NCI-H524 treated with DMSO at 0.1 percent for 48 hours (cell line): ENCODE measurements around the gene LRPPRC.
"Not testable (repeated sequence)": the region's sequence is repeated elsewhere in the genome, so short reads cannot be mapped to it uniquely, and the experiment has no call there.

Experiments used
- DNase-seq: peaks from one replicate; lab custom pipeline; 2025; lab: John Stamatoyannopoulos, UW

LRPPRC gene

GRCh38 chr2:43995733-43996533 is at the start of gene LRPPRC:
Gene LRPPRC, minus strand, starts transcription at chr2:43995989. Its CDS starts 42 bp downstream, at chr2:43995947.
- DNase-seq = peak; percentile 91

- DNase-seq = no peak
Measured at GRCh38 chr2:44045061-44045460, 49.3 kb upstream of the LRPPRC start.

GRCh38 chr2:44044281-44044720 is 48.5 kb upstream of the LRPPRC start:
- peak; percentile 39 for DNase-seq

- DNase-seq = no peak
Measured at GRCh38 chr2:44040365-44040764, 44.6 kb upstream of the LRPPRC start.

GRCh38 chr2:44038277-44038676 is 42.5 kb upstream of the LRPPRC start:
- DNase-seq = no peak

GRCh38 chr2:44037221-44037620 is 41.4 kb upstream of the LRPPRC start:
- no peak for DNase-seq

- no peak for DNase-seq
Measured at GRCh38 chr2:44033947-44034346, 38.2 kb upstream of the LRPPRC start.

- DNase-seq = not testable (repeated sequence)
Measured at GRCh38 chr2:44027076-44027475, 31.3 kb upstream of the LRPPRC start.

GRCh38 chr2:44016282-44016681 is 20.5 kb upstream of the LRPPRC start:
- no peak for DNase-seq

- no peak for DNase-seq
Measured at GRCh38 chr2:44015239-44015638, 19.4 kb upstream of the LRPPRC start.

- not testable (repeated sequence) for DNase-seq
Measured at GRCh38 chr2:44013205-44013604, 17.4 kb upstream of the LRPPRC start.

- DNase-seq = no peak
Measured at GRCh38 chr2:44010266-44010665, 14.5 kb upstream of the LRPPRC start.

- DNase-seq = no peak
Measured at GRCh38 chr2:44009136-44009735, 13.4 kb upstream of the LRPPRC start.

GRCh38 chr2:44005846-44006245 is 10.1 kb upstream of the LRPPRC start:
- no peak for DNase-seq

- no peak for DNase-seq
Measured at GRCh38 chr2:44004735-44005602, 9.2 kb upstream of the LRPPRC start.

GRCh38 chr2:44001716-44002115 is 5.9 kb upstream of the LRPPRC start:
- no peak for DNase-seq

- DNase-seq = no peak
Measured at GRCh38 chr2:43998263-43998662, 2.5 kb upstream of the LRPPRC start.

- no peak for DNase-seq
Measured at GRCh38 chr2:43993437-43993836, 2.4 kb downstream of the LRPPRC start.

GRCh38 chr2:43989545-43989944 is 6.2 kb downstream of the LRPPRC start:
- no peak for DNase-seq

GRCh38 chr2:43986600-43986999 is 9.2 kb downstream of the LRPPRC start:
- DNase-seq = no peak

GRCh38 chr2:43985359-43985758 is 10.4 kb downstream of the LRPPRC start:
- DNase-seq = no peak

- DNase-seq = no peak
Measured at GRCh38 chr2:43984533-43984932, 11.3 kb downstream of the LRPPRC start.

GRCh38 chr2:43980902-43981301 is 14.9 kb downstream of the LRPPRC start:
- no peak for DNase-seq
